Epithelial cell of proximal tubule (primary cell): ENCODE data around the gene GDPD2. TPM values are rescaled to one million over a fixed set of nuclear protein-coding genes. Genes with fewer than 3 reads are reported as not detected.

Experiments used
- DNase-seq: peaks from one replicate; pipeline ENCODE4 v3.0.0-alpha.2; 2011; ENCODE audit warnings: low read depth
- H3K4me3 ChIP-seq: 2 replicates; pipeline ENCODE4 v1.5.1; 2011; ENCODE audit warnings: low read depth, mild to moderate bottlenecking, low read length
- CTCF ChIP-seq: conservative IDR thresholded peaks from 2 replicates; pipeline ENCODE4 v1.5.1; 2012; ENCODE audit warnings: low read depth, mild to moderate bottlenecking, low read length
- total RNA-seq: library from RNA; depleted of rRNA; stranded (reverse); fragments of >200 nt; gene quantifications from 2 replicates; pipeline ENCODE4 v1.2.3, GENCODE V29; 2015

GDPD2 gene
- total RNA-seq, 1 donor from 2014 or later, result not detected

DNA sequence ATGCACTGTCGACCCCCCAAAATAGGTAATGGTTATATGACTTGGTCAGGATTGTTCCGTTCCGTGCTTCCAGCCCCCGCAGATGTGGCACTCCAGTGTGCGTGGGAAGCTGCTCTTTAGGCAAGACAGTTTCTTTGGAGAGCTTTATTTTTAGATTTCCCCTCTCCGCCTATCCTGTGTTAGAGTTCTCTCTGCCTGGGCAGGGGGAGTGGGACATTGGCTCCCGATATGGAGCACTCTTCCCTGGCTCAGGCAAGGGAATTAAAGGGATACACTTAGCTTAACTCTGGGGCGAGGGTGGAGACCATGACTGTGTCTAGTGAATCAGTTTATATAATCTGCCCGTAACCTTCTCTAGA, 57.5 kb downstream of the GDPD2 start:
- no peak for TF ChIP-seq CTCF
- DNase-seq, result no peak
- no peak overlapping the region for H3K4me3 ChIP-seq

GRCh38 chrX:70481471-70482270, 58.6 kb downstream of the GDPD2 start:
- DNase-seq, result no peak
- H3K4me3 ChIP-seq, result no peak overlapping the region
- no peak for TF ChIP-seq CTCF

GRCh38 chrX:70482300-70482699, 59.2 kb downstream of the GDPD2 start:
- TF ChIP-seq CTCF, result no peak
- H3K4me3 ChIP-seq, result no peak overlapping the region
- DNase-seq, result no peak

Other genes starting within 250 kb of the GDPD2 start
- gene DGAT2L6, start 245.8 kb upstream of the GDPD2 start, total RNA-seq, result not detected in 2 replicates
- not detected in 2 replicates for gene AWAT1, start 188.7 kb upstream of the GDPD2 start, total RNA-seq
- not detected in 2 replicates for gene P2RY4, start 163.1 kb upstream of the GDPD2 start, total RNA-seq
- gene ARR3, start 155.0 kb upstream of the GDPD2 start, total RNA-seq, result not detected in 2 replicates
- gene RAB41, start 141.1 kb upstream of the GDPD2 start, total RNA-seq, result not detected in 2 replicates
- gene PDZD11, start 133.4 kb upstream of the GDPD2 start, total RNA-seq, result 63.0 and 70.0 TPM in 2 replicates
- 26.8 and 28.6 TPM in 2 replicates for gene KIF4A, start 133.2 kb upstream of the GDPD2 start, total RNA-seq
- 28.8 and 31.6 TPM in 2 replicates for gene DLG3, start 21.5 kb downstream of the GDPD2 start, total RNA-seq